ENCODE results near the gene USP43.

Gene USP43

DNA sequence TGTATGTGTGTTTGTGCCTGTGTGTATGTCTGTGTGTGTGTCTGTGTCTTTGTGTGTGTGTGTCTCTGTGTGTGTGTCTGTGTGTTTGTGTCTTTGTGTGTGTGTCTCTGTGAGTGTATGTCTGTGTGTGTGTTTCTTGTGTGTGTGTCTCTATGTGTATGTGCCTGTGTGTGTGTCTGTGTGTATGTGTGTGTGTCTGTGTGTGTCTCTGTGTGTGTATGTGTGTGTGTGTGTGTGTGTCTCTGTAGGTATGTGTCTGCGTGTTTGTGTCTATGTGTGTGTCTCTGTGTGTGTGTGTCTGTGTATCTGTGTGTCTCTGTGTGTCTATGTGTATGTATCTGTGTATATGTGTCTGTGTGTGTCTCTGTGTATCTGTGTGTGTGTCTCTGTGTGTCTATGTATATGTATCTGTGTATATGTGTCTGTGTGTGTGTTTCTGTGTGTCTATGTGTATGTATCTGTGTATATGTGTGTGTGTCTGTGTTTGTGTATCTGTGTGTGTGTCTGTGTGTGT, 70.2 kb downstream of the USP43 start:
- no peak for DNase-seq (ENCODE audit: low spot score)

DNA sequence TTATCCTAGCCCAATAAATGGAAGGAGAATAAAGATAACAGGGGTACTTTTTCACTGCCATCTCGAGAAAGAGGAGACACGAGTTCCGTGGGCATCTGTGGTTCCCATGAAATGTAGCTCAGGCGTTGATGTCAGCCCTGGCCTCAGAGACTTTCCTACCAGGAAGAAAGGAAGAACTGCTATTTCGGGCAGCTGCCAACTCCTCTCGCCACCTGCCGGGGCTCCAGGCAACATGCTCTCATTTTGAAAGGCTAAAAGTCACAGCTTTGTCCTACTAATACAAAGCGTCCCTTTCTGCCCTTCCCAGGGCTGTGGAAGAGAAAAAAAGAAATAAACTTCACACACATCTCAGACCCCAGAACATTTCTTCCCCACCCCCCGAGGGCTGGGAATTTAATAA, 80.3 kb downstream of the USP43 start:
- DNase-seq (ENCODE audit: low spot score) = no peak

DNA sequence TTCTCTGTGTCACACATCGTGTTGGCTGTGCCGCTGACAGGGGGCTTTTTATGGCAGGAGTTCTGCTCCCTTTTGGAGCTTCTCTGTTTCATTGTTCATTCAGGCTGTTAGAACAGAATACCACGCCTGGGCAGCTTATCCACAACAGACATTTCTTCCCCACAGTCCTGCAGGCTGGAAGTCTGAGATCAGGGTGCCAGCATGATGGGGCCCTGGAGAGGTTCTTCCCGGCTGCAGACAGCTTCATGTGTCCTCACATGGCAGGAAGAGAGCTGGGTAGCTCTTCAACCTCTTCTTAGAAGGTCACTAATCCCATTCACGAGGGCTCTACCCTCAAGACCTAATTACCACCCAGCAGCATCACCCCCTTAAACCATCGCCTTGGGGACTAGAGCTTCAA, 81.0 kb downstream of the USP43 start:
- no peak for DNase-seq (ENCODE audit: low spot score)

DNA sequence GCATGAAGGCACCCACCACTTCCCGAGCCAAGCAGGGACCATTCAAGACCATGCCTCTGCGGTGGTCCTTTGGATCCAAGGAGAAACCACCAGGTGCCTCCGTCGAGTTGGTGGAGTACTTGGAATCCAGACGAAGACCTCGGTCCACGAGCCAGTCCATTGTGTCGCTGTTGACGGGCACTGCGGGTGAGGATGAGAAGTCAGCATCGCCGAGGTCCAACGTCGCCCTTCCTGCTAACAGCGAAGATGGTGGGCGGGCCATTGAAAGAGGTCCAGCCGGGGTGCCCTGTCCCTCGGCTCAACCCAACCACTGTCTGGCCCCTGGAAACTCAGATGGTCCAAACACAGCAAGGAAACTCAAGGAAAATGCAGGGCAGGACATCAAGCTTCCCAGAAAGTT, 82.7 kb downstream of the USP43 start:
- no peak for DNase-seq (ENCODE audit: low spot score)

DNA sequence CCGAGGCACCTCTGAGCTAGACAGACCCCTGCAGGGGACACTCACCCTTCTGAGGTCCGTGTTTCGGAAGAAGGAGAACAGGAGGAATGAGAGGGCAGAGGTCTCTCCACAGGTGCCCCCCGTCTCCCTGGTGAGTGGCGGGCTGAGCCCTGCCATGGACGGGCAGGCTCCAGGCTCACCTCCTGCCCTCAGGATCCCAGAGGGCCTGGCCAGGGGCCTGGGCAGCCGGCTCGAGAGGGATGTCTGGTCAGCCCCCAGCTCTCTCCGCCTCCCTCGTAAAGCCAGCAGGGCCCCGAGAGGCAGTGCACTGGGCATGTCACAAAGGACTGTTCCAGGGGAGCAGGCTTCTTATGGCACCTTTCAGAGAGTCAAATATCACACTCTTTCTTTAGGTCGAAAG, 83.2 kb downstream of the USP43 start:
- no peak for DNase-seq (ENCODE audit: low spot score)

DNA sequence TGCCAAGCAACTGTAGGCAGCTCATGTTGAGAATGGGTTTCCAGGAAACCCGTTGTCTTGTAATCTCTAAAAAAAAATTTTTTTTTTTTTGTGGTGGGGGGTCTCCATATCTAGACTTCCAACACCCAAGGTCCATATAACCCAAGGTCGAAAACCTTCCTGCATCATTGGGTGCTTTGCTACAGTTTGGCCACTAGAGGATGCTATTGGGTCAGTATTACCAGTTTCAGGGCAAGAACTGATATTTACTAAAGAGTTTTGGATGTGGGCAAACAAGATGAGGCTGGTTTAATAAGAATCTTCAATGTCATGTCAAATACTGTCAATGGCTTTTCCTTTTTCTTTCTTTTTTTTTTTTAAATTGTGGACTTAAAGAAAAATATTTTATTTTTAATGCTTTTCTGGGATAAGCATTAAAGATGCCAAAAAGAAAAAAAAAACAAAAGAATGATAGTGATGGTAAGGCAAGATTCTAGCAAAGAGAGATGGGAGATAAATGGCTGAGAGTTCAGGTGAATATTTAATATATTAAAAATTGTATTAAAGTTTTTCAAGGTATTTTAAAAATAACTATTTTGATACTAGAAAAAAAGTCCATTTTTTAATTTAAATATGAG, 83.8 kb downstream of the USP43 start:
- DNase-seq (ENCODE audit: low spot score) = peak; percentile 28

DNA sequence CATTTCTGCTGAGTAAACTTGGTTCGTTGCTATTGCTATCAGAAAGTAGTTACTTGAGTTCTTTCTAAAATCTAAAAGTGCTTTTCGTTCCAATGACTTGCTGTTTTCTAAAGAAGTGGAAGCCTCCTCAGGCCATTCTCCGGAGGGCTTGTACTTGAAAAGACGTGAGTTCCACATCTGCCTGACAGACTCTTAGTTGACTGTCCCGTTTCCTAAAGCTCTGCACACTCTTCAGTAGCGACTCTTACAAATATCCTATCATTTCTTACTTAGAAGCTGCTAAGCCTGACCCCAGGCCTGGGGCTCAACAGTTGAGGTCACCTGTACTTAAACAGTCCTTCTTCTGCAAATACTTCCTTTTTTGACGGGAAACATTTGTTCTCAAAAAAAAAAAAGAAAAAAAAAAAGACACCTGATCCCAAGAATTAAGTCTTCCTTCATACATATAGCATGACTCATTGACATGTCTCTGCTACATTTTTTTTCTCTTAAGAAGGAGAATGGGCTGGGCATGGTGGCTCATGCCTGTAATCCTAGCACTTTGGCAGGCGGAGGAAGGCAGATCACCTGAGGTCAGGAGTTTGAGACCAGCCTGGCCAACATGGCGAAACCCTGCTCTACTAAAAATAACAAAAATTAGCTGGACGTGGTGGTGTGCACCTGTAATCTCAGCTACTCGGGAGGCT, 84.6 kb downstream of the USP43 start:
- no peak for DNase-seq (ENCODE audit: low spot score)

DNA sequence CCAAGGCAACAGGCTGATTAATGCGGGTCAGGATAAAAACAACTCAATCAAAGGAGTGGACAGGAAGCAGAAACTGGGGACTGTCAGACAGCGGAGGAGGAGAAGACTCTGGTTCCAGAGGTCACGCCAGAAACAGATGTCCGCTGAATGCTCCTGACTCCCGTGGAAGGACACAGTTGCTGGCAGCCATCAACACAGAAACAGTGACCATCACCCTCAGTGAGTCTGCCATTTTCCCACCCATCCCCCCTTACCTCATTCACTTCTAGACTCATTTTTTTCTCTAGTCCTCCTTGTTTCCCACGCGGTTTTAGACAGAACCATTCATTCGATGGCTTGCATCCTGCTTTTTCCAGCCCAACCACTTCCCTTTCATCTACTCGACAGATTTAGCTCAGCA, 105.2 kb downstream of the USP43 start:
- no peak for DNase-seq (ENCODE audit: low spot score)

DNA sequence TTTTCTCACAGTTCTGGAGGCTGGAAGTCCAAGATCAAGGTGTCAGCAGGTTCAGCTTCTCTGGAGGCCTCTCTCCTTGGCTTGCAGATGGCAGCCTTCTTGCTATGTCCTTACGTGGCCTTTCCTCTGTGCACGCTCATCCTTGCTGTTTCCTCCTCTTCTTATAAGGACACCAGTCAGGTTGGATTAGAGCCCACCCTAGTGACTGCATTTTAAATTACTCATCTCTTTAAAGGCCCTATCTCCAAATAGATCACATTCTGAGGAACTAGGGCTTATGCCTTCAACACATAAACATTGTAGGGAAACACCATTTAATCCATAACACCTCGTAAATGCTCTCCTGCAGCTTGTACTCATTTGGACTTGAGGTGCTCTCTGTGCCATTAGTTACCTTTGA, 109.8 kb downstream of the USP43 start:
- DNase-seq (ENCODE audit: low spot score) = no peak

DNA sequence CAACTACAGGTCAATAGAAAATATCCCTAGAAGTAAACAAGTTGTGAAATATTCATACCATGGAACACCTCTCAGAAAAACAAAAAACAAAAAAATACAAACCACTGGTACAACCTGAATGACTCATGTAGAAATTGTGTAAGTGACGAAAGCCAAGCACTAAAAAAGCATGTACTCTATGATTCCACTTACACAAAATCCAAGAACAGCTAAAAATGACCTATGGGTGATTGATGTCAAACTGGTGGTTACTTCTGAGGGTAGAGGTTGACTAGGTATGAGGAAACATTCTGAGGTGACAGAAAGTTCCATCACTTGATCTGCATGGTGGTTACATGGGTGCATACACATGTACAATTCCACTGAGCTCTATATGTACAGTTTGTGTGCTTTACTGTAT, 114.9 kb downstream of the USP43 start:
- DNase-seq (ENCODE audit: low spot score) = no peak

DNA sequence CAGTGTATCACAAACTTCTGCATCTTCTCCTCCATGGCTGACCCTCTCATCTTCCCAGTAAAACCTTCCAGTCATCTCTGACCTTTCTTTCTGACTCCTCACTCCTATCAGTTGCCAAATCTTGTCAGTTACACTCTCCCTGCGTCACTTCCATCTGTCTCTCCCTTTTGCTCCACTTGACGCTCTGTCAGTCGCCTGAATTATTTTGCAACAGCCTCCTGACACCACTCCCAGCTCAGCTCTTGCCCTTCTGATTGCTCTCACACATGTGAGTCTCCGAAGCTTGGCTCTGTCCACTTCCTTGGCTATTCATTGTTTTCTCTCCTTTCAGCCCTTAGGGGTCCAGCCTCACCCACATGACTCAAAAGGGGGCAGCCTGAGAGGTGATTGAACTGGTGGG, 118.3 kb downstream of the USP43 start:
- no peak for DNase-seq (ENCODE audit: low spot score)

DNA sequence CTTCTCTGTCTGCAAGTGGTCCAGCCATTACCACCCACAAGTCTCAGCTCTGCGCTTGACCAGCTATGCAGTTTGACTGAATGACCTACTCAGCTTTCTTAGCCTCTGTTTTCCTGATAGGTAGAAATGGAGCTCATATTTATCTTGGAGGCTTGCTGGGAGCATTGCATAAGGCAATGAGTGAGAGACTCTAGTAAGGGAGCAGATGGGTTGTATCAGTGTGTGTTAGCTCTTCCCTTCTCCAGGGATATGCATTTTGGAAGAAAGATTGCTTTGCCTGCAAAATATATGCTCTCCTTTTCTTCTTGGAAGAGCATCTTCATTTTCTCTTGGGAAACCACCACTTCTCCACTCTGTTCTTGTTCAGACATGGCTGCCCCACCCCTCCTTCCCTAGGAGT, 120.0 kb downstream of the USP43 start:
- DNase-seq (ENCODE audit: low spot score) = no peak

DNA sequence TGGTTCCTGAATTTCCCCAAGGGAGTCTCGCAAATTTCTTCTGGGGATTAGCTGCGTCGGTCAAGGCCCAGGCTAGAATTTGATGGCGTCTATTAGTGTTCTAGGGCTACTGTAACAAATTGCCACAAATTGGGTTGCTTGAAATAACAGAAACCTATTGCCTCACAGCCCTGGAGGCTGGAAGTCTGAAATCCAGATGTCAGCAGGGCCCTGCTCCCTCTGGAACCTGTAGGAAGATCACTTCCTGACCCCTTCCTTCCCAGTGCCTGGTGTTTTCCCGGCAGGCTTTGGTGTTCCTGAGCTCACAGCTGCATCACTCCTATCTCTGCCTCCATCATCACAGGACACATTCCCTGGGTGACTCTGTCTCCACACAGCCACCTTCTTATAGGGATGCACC, 121.7 kb downstream of the USP43 start:
- DNase-seq (ENCODE audit: low spot score) = no peak

DNA sequence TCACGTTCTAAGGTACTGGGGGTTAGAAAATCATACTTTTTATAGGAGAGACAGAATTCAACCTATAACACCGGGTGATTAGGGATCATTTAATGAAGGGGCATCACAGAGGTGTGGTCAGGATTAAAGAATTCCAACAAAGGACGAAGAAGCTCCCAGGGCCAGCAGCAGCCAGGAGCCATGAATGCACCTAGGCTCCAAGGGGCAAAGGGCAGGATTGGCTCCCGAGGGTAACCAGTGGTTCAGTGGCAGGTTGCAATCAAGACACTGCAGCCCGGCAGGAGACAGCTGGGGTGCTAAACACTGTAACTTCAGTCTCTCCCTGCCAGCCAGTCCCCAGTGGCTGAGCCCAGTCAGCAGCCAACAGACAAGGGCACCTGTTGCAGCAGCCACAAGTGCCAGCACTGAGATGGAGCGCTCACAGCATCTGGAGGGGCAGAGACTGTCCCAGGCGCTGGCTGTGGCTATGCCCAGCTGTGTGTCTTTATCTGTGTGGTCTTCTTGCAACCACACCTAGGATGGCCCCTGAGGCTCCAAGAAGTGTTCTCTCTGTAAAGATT, 122.2 kb downstream of the USP43 start:
- no peak for DNase-seq (ENCODE audit: low spot score)

DNA sequence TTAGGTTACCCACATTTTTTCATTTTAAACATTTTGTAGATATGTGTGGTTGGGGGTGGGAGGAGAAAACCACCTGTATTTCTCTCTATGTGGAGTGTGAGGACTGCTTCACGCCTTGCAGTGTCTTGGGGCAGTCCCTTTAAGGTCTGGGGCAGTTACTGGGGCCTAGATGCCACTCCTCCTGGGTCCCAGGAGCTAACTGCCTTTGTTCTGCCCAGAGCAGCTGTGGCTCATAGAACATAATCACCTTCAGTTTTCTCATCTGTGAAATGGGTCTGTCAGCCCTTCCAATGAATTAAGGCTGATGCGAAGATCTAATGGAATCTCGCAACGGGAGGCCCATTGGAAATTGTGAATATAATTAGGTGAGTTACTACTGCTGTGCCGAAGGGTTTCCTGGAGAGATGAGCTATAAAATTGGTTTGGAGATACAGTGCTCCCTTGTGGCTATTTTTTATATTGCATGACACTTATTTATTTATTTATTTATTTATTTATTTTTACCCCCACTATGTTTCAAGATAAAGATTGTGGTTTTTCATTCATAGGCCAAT, 123.1 kb downstream of the USP43 start:
- peak; percentile 12 for DNase-seq (ENCODE audit: low spot score)

DNA sequence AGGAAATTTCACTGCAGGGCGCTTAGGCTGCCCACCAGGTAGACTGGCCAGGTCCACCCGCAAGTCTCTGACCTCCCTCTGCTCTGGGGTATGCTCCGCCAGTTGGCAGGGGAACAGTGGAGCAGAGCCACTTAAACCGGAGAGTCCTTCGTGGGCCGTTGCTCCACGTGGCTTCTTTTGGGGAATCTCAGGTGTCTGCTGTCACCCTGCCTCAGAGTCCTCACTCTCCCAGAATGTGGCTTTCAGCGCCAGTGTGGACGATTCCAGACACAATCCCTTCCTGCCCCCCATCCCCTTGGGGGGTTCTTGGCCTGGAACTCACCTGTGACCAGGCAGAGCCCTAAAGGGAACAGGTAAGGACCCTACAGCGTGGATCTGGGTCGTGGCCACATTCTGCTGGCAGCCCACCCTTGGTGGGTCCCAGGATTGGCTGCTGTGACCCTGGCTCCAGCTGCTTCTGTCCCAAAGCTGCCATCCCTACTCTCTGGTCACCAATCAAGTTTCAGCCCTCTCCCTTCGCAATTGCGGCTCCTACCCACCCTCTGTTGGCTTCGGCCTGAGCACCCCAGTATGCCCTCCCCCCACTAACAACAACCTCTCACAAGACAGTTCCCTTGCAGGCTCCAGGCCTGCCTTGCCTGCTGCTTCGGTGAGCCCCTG, 123.8 kb downstream of the USP43 start:
- DNase-seq (ENCODE audit: low spot score) = no peak

DNA sequence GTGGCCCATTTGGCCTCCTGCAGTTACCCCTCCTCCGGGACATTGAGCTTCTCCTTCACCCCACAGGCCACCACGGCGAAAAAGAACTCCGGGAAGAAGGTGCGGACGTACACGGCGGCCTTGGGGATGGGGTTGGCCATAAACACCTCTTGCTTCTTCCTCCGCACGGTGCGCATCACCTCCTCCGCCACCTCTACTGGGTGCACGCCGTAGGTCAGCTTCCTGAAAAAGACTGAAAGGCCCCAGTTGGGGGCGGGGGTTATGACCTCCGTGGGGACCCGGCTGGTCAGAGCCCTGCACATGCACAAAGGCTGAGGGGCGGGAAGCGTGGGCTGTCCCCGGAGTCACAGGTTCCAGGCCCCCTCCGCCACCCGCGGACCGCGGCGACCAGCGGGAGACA, 126.1 kb downstream of the USP43 start:
- no peak for DNase-seq (ENCODE audit: low spot score)

DNA sequence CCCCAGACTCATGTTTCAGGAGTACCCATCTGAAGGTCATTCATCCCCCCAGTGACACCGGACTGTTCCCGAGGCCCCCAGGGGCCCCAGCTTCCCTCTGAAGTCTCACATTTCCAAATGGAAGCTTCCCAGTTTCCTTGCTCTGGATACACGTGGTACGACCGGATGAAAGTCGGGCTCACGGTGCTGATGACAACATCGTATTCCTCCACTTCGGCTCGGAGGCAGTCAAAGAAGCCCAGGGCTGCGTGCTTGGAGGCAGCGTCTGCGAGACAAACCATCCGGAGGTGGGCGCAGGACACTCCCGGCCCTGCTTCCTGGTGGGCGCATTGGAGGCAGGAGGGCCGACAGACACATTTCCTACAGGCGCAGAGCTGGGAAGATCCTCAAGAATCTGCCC, 127.3 kb downstream of the USP43 start:
- no peak for DNase-seq (ENCODE audit: low spot score)

DNA sequence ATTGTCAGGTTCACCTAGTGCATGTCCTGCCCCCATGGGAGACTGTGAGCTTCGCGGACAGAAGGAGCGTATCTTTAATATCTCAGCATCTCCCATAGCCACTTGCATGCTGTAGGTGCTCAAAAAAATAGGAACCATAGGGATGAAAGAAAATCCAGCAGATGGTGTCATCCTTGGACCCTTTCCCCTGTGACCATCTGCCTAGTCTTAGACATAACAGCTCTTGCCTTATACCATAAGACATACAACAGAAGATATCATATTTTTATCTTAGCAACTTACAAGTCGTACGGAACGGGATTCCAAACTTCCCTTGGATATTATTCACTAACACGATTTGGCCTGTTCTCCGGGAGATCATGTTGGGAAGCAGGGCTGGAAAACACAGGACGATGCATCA, 131.6 kb downstream of the USP43 start:
- no peak for DNase-seq (ENCODE audit: low spot score)
